ENCODE data around the gene CRACR2A. TPM values are rescaled to one million over a fixed set of nuclear protein-coding genes. Genes with fewer than 3 reads are reported as not detected.

Gene CRACR2A
- total RNA-seq, 1 experiment from 2014 or later = 22.3 TPM

DNA sequence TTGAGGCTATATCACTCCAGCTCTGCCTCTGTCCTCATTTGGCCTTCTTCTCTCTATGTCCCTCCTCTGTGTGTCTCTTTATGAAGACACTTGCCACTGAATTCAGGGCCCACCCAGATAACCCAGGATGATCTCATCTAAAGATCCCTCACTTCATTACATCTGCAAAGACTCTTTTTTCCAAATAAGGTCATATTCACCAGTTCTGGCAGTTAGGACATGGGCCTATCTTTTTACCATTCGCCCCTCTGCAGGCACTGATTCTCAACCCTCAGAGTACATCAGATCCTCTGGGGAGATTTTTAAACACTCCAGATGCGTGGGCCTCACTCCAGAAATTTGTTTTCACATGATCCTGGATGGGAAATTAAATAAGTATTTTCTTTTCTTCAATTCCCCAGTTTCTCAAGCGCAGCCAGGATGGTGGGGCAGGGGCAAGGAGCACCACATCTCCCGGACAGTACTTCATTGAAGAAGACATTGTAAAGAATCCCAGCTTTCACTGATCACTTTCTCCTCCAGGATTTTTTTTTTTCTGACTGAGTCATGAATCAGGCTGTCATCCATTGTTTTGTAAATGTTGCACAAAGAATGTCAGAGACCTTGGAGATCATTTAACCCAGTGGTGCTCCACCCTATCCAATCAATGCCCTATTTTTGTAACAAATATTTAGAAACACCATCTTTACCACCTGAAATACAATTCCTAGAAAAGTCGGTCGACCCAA is 27.4 kb downstream of the CRACR2A start:
- Histone ChIP-seq H3K27me3 (ENCODE audit: low read length) (no peaks in the 10 kb centered on the region), H3K4me1 (ENCODE audit: low read length) (no peaks in the 10 kb centered on the region), H3K9me3 (ENCODE audit: low read length) (no peaks in the 10 kb centered on the region), H3K79me2 (ENCODE audit: low read length) (peaks cover 15% of the 10 kb centered on the region; the same call in 1 of the 2 replicates), H3K36me3 (ENCODE audit: insufficient read depth, low read length) (peaks cover 6% of the 10 kb centered on the region; the same call in 1 of the 2 replicates), H3K9ac (ENCODE audit: low read length) (no peak overlapping the region), H4K20me1 (ENCODE audit: insufficient read depth, low read depth, low read length) (no peaks in the 10 kb centered on the region), H3K4me2 (ENCODE audit: low read depth, low read length, poor library complexity, severe bottlenecking) (no peak overlapping the region), H2AFZ (ENCODE audit: low read length) (no peak overlapping the region), H3K4me3 (ENCODE audit: low read length) (no peak overlapping the region), H3K27ac (ENCODE audit: low read length) (no peak overlapping the region), H3K9me2 (replicated peaks; ENCODE audit: insufficient read depth, low read length) (no peaks in the 10 kb centered on the region)
- no peak for DNase-seq

DNA sequence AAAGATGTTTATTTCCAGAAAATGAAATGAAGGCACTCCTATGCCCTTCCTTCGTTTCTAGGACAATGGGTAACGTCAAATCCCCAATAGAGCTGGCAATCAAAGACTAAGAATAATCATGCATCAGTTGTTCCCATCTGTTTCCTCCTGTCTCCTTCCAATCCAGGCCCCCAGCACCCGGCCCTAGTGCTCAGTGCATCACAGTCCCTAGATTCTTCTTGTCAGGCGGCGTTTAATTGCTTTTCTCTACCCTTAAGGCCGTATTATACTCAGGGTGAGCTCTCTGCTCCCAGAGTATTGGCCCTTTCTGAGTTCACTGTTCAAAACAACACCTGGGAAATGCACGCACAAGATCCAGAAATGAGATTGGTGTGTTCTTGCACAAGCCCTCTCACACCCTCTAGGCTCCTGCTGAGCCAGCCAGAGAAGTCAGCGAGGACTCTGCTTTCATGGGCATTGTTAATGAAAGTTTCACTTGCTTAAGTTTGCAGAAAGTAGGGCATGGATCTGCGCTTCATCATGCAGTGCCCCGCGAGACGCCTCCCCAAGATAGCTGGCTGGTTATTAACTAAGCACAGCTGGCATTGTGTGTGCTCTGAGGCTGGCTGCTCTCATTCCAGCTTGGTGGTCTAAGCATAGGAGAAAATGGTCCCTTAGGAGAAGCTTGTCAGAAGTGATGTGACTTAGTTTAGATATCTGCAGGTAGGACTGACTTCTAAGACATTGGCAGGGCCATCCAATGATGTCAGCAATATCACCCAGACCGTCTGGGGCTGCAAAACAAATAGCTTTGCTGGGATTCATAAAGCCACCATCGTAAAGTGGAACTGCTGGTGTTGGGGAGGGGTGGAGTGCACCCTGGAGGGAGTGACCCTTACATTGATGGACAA is 28.7 kb downstream of the CRACR2A start:
- H3K4me3 ChIP-seq (ENCODE audit: low read length) = no peak overlapping the region
- H4K20me1 ChIP-seq (ENCODE audit: insufficient read depth, low read depth, low read length) = no peaks in the 10 kb centered on the region
- H3K9me3 ChIP-seq (ENCODE audit: low read length) = no peaks in the 10 kb centered on the region
- no peak overlapping the region for H2AFZ ChIP-seq (ENCODE audit: low read length)
- no peaks in the 10 kb centered on the region for H3K27me3 ChIP-seq (ENCODE audit: low read length)
- no peak overlapping the region for H3K27ac ChIP-seq (ENCODE audit: low read length)
- no peaks in the 10 kb centered on the region for H3K9me2 ChIP-seq (replicated peaks; ENCODE audit: insufficient read depth, low read length)
- no peak for DNase-seq
- H3K9ac ChIP-seq (ENCODE audit: low read length) = no peak overlapping the region
- H3K4me1 ChIP-seq (ENCODE audit: low read length) = no peaks in the 10 kb centered on the region
- H3K4me2 ChIP-seq (ENCODE audit: low read depth, low read length, poor library complexity, severe bottlenecking) = no peak overlapping the region
- peaks cover 9% of the 10 kb centered on the region; the same call in 1 of the 2 replicates for H3K36me3 ChIP-seq (ENCODE audit: insufficient read depth, low read length)
- H3K79me2 ChIP-seq (ENCODE audit: low read length) = peaks cover 18% of the 10 kb centered on the region

DNA sequence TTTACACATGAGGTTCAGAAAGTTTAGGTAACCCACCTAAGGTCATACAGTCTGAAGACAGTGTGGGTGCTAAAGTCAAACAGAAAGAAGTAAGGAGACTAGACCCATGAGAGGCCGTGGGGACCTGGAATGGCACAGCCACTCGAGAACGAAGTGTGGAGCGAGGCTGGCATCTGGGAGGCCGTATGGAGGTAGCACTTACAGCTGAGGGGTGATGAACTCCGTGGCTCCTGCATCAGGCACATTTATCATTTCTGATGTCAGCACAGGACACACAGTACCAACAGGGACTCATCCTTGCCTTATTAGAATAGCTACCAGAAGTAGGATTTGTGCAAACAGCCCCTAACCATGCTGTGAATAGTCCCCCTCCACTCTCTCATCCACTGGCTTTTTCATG is 30.5 kb downstream of the CRACR2A start:
- Histone ChIP-seq H2AFZ (ENCODE audit: low read length) (no peak overlapping the region), H3K9me2 (replicated peaks; ENCODE audit: insufficient read depth, low read length) (no peaks in the 10 kb centered on the region), H3K4me1 (ENCODE audit: low read length) (peaks cover 7% of the 10 kb centered on the region), H3K27ac (ENCODE audit: low read length) (no peak overlapping the region), H4K20me1 (ENCODE audit: insufficient read depth, low read depth, low read length) (no peaks in the 10 kb centered on the region), H3K9ac (ENCODE audit: low read length) (no peak overlapping the region), H3K9me3 (ENCODE audit: low read length) (no peaks in the 10 kb centered on the region), H3K79me2 (ENCODE audit: low read length) (peaks cover 17% of the 10 kb centered on the region), H3K27me3 (ENCODE audit: low read length) (no peaks in the 10 kb centered on the region), H3K4me2 (ENCODE audit: low read depth, low read length, poor library complexity, severe bottlenecking) (no peak overlapping the region), H3K36me3 (ENCODE audit: insufficient read depth, low read length) (peaks cover 13% of the 10 kb centered on the region; the same call in 1 of the 2 replicates), H3K4me3 (ENCODE audit: low read length) (no peak overlapping the region)
- DNase-seq = no peak

DNA sequence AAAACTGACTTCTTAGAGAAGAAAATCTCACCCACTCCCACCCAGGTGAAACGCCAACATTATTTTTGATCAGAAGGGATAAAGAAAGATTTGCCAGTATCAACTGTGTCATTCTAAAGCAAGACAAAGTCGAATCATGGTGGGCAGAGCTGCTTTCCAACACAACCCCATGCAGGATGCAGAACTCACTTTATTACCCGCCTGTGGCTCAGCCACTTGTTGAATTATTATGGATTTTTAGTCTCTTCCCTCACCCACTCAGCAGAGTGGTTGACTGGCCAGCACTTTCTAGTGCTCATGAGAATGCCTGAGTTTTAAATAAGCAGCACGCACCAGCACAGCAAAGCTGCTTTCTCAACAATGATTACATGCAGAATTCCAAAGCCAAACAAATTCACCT is 32.1 kb downstream of the CRACR2A start:
- DNase-seq = no peak
- Histone ChIP-seq H3K9ac (ENCODE audit: low read length) (no peak overlapping the region), H3K27me3 (ENCODE audit: low read length) (no peaks in the 10 kb centered on the region), H2AFZ (ENCODE audit: low read length) (no peak overlapping the region), H3K4me3 (ENCODE audit: low read length) (no peak overlapping the region), H3K4me1 (ENCODE audit: low read length) (peaks cover 7% of the 10 kb centered on the region), H3K4me2 (ENCODE audit: low read depth, low read length, poor library complexity, severe bottlenecking) (no peak overlapping the region), H3K9me2 (replicated peaks; ENCODE audit: insufficient read depth, low read length) (no peaks in the 10 kb centered on the region), H3K9me3 (ENCODE audit: low read length) (no peaks in the 10 kb centered on the region), H3K79me2 (ENCODE audit: low read length) (peaks cover 12% of the 10 kb centered on the region), H3K36me3 (ENCODE audit: insufficient read depth, low read length) (peaks cover 13% of the 10 kb centered on the region; the same call in 1 of the 2 replicates), H4K20me1 (ENCODE audit: insufficient read depth, low read depth, low read length) (no peaks in the 10 kb centered on the region), H3K27ac (ENCODE audit: low read length) (no peak overlapping the region)

DNA sequence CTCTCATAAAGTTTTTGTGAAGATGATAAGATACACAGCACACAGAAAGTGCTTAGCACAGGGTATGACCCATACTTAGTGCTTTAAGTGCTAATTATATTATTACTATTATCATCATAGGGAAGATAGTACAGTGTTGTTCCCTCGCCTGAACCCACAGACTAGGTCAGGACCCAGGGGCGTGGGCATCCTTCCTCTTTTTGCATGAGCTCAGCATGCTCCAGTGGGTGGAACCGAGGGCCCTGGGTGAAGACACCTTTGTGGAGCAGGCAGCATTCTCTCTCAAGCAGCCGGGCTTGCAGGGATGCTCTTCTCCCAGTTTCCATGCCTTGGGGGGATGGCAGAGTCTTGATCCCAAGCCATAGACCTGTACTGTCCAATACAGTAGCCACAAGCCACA is 34.8 kb downstream of the CRACR2A start:
- Histone ChIP-seq H3K9me2 (replicated peaks; ENCODE audit: insufficient read depth, low read length) (no peaks in the 10 kb centered on the region), H3K9me3 (ENCODE audit: low read length) (no peaks in the 10 kb centered on the region), H3K27ac (ENCODE audit: low read length) (no peak overlapping the region), H3K79me2 (ENCODE audit: low read length) (peaks cover 19% of the 10 kb centered on the region), H3K9ac (ENCODE audit: low read length) (no peak overlapping the region), H3K4me1 (ENCODE audit: low read length) (peaks cover 7% of the 10 kb centered on the region), H3K4me3 (ENCODE audit: low read length) (no peak overlapping the region), H3K4me2 (ENCODE audit: low read depth, low read length, poor library complexity, severe bottlenecking) (no peak overlapping the region), H3K27me3 (ENCODE audit: low read length) (no peaks in the 10 kb centered on the region), H2AFZ (ENCODE audit: low read length) (no peak overlapping the region), H3K36me3 (ENCODE audit: insufficient read depth, low read length) (peaks cover 6% of the 10 kb centered on the region; the same call in 1 of the 2 replicates), H4K20me1 (ENCODE audit: insufficient read depth, low read depth, low read length) (no peaks in the 10 kb centered on the region)
- no peak for DNase-seq

DNA sequence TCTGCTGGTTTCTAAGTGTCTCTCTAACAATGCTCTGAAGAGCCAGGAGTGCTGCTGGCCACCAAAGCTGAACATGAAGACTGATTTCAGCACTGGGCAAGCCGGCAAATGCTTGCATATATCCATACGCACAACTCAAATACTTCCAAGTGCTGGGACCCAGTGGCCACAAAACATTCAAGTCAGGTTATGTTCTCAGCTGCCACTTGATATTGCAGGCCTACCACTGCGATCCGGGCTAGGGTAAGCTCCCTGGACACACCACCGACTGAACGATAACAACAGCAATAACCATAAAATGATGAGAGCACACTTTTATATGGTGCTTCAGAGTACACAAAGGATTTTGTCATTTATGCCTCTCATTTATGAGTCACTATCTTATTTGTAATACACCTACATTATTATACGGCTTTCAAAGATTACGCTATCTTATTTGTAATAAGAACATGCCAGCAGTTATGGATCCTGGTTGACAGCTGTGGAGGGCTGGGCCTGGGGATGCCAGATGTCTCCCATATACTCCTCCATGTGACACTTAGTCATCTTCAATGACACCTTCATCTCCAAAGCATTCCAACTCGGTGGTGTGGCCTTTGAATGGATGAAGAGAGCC is 35.5 kb downstream of the CRACR2A start:
- Histone ChIP-seq H3K36me3 (ENCODE audit: insufficient read depth, low read length) (peaks cover 6% of the 10 kb centered on the region; the same call in 1 of the 2 replicates), H3K4me1 (ENCODE audit: low read length) (peaks cover 7% of the 10 kb centered on the region), H3K79me2 (ENCODE audit: low read length) (peaks cover 19% of the 10 kb centered on the region), H3K27ac (ENCODE audit: low read length) (no peak overlapping the region), H3K9ac (ENCODE audit: low read length) (no peak overlapping the region), H2AFZ (ENCODE audit: low read length) (no peak overlapping the region), H3K4me3 (ENCODE audit: low read length) (no peak overlapping the region), H4K20me1 (ENCODE audit: insufficient read depth, low read depth, low read length) (no peaks in the 10 kb centered on the region), H3K27me3 (ENCODE audit: low read length) (no peaks in the 10 kb centered on the region), H3K9me2 (replicated peaks; ENCODE audit: insufficient read depth, low read length) (no peaks in the 10 kb centered on the region), H3K4me2 (ENCODE audit: low read depth, low read length, poor library complexity, severe bottlenecking) (no peak overlapping the region), H3K9me3 (ENCODE audit: low read length) (no peaks in the 10 kb centered on the region)
- no peak for DNase-seq

DNA sequence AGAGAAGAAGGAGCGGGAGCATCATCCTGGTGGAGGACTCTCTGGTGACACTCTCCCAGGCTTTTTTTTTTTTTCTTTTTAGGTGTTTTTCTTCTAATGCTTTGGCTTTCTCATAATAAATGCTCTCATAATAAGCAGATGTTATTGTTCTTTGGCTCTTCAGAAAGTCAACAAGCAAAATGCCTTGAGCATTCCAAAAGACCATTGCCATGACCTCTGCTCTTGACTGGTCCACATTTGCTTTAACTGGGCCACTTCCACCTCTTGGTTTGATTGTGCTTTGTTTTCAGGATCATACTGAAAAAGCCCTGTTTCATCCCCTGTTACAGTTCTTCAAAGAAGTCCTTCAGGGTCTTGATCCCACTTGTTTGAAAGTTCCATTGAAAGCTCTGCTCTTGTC is 36.9 kb downstream of the CRACR2A start:
- Histone ChIP-seq H3K4me3 (ENCODE audit: low read length) (no peak overlapping the region), H3K79me2 (ENCODE audit: low read length) (peaks cover 19% of the 10 kb centered on the region), H3K36me3 (ENCODE audit: insufficient read depth, low read length) (peaks cover 6% of the 10 kb centered on the region; the same call in 1 of the 2 replicates), H3K4me2 (ENCODE audit: low read depth, low read length, poor library complexity, severe bottlenecking) (no peak overlapping the region), H4K20me1 (ENCODE audit: insufficient read depth, low read depth, low read length) (no peaks in the 10 kb centered on the region), H3K9me3 (ENCODE audit: low read length) (no peaks in the 10 kb centered on the region), H3K4me1 (ENCODE audit: low read length) (peaks cover 14% of the 10 kb centered on the region), H2AFZ (ENCODE audit: low read length) (no peak overlapping the region), H3K9ac (ENCODE audit: low read length) (no peak overlapping the region), H3K27me3 (ENCODE audit: low read length) (no peaks in the 10 kb centered on the region), H3K9me2 (replicated peaks; ENCODE audit: insufficient read depth, low read length) (no peaks in the 10 kb centered on the region), H3K27ac (ENCODE audit: low read length) (no peak overlapping the region)
- no peak for DNase-seq

DNA sequence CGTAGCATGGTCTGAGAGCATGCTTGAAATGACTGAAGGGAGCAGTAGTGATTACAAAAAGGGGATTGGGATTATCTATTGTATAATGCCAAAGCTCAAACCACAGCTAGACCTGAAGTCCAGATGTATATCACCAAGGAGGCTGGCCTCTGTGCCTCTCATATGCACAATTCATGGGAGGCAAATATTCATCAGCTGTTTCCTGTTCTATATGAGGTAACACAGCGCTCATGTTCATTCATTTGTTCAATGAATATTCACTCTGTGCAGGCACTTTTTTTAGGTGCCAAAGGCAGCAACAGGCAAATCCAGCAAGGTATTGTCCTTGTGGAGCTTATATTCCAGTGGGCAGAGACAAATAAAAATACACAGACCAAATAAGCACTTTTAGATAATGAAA is 39.0 kb downstream of the CRACR2A start:
- Histone ChIP-seq H3K4me2 (ENCODE audit: low read depth, low read length, poor library complexity, severe bottlenecking) (no peak overlapping the region), H4K20me1 (ENCODE audit: insufficient read depth, low read depth, low read length) (no peaks in the 10 kb centered on the region), H3K27me3 (ENCODE audit: low read length) (no peaks in the 10 kb centered on the region), H3K27ac (ENCODE audit: low read length) (no peak overlapping the region), H3K9me3 (ENCODE audit: low read length) (no peaks in the 10 kb centered on the region), H3K4me3 (ENCODE audit: low read length) (no peak overlapping the region), H3K36me3 (ENCODE audit: insufficient read depth, low read length) (peaks cover 2% of the 10 kb centered on the region; the same call in 1 of the 2 replicates), H3K9ac (ENCODE audit: low read length) (no peak overlapping the region), H3K4me1 (ENCODE audit: low read length) (peaks cover 30% of the 10 kb centered on the region), H3K79me2 (ENCODE audit: low read length) (peaks cover 18% of the 10 kb centered on the region), H3K9me2 (replicated peaks; ENCODE audit: insufficient read depth, low read length) (no peaks in the 10 kb centered on the region), H2AFZ (ENCODE audit: low read length) (no peak overlapping the region)
- DNase-seq = no peak

Measured in Karpas-422 (cell line).